SKM-1 treated with dmso at 0.1 percent for 144 hours (cell line): ENCODE data around the gene FLYWCH1.

ENCODE experiments used
- DNase-seq: peaks from one replicate; lab custom pipeline; 2025; ENCODE audit not compliant: unreplicated experiment; lab: John Stamatoyannopoulos, UW

FLYWCH1 gene

GRCh38 chr16:2968368-2968737 lies 56.6 kb downstream of the FLYWCH1 start:
- DNase-seq: no peak

GRCh38 chr16:2968738-2969544 lies 57.2 kb downstream of the FLYWCH1 start, which contains the start of gene PAQR4:
TSS of gene PAQR4 (plus strand) at chr16:2969348. CDS start at chr16:2969675, 327 bp downstream.
- peak; percentile 79 for DNase-seq

DNA sequence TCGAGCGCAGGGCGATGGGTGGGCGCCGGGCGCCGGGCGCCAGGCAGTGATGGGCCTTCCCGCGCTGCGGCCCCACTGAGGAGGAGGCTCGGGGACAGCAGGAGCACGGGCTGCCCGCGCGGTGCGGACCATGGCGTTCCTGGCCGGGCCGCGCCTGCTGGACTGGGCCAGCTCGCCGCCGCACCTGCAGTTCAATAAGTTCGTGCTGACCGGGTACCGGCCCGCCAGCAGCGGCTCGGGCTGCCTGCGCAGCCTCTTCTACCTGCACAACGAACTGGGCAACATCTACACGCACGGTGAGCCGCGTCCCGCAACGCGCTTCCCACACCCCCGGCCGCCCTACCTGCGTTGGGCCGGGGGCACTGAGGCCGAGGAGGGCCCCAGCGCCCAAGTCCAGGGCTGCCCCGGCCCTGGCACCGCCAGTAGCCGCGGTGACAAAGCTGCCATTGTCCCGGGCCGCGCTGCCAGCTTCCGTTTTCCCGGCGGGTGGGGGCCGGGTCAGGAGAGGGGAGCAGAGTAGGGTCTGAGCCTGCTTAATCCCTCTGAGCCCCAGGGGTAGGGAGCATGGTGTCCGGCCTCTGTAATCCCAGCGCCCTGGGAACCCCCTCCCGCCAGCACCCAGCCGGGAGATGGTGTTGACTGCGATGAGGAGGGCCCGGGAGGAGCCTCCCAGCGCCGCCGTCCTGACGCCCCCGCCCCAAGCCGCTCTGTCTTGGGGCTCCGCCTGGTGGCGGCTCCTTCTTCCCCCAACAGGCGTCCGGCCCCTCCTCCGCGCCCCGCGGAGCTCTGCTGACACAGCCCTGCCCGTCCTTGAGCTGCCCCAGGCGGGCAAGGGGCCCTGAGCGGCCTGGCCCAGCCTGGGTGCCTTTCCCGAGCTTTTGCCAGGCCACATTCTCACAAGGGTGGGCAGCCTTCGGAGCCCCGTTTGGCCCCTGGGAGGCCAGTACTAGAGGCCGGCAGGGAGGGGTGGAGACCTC lies 58.1 kb downstream of the FLYWCH1 start:
- DNase-seq: peak; percentile 59

DNA sequence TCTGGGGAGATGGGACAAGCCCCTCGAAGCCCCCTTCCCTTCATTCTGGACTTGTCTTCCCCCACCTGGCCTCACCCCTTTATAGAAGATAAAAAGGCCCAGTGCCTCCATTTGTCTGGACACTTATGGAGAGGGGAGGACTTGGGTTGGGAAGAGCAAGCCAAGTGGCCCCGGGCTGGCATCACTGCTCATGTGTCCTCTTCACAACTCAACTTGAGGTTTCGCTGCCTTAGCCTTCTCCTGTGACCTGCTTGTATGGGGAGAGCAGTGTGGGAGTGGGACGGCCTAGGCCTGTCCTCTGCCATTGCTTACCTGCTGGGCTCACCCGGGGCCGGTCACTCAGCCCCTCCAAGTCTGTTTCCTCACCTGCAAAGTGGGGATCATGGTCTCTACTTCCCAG lies 58.8 kb downstream of the FLYWCH1 start:
- no peak for DNase-seq

GRCh38 chr16:2971134-2971984 lies 59.6 kb downstream of the FLYWCH1 start:
- no peak for DNase-seq

- no peak for DNase-seq
These were observed 60.5 kb downstream of the FLYWCH1 start for GRCh38 chr16:2971985-2972784.

GRCh38 chr16:2973093-2973492 lies 61.4 kb downstream of the FLYWCH1 start:
- no peak for DNase-seq

- no peak for DNase-seq
These were observed 62.0 kb downstream of the FLYWCH1 start for GRCh38 chr16:2973605-2974318.

GRCh38 chr16:2974319-2975056 lies 62.8 kb downstream of the FLYWCH1 start:
- no peak for DNase-seq

DNA sequence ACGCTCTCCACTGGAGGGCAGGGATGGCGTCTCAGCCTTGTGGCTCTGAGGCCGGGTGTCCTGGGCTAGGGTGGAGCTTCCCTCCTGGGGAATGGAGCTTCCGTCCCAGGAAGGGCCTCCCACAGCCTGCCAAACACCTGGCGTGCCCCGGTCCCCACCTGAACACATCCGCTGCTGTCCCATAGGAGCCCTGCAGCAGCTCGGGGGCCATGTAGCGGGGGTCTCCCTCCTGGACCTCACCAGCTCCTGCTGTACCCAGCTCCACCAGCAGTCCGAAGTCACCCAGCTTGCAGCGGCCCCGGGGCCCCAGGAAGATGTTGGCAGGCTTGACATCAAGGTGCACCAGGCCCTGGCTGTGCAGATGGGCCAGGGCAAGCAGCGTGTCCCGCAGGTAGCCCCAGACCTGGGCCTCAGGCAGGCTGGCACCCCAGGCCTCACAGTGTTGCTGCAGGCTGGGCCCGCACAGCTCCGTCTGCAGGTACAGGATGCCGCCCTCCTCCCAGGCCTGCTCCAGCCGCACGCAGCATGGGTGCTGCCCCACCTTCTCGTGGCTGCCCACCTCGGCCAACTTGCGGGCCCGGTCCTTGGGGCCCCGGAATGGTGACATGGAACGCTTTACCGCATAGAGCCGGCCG lies 63.5 kb downstream of the FLYWCH1 start:
- no peak for DNase-seq

DNA sequence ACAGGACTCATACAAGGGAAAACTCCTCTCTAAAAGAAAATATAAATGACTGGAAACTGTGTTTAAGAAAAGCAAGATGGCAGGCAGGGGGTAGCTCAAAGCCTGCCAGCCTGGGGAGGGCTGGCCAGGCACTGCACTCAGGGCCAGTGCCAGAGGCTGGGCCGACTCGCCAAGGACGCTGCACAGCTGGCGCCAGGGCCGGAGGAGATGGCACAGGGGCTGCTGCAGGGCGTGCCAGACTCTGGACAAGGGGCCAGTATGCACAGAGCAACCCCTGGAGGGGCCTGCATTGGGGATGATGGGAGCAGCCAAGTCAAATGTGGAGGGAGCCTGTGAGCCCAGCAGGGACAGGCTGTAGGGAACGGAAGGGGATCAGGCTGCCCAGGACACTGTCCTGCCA lies 64.5 kb downstream of the FLYWCH1 start:
- no peak for DNase-seq

DNA sequence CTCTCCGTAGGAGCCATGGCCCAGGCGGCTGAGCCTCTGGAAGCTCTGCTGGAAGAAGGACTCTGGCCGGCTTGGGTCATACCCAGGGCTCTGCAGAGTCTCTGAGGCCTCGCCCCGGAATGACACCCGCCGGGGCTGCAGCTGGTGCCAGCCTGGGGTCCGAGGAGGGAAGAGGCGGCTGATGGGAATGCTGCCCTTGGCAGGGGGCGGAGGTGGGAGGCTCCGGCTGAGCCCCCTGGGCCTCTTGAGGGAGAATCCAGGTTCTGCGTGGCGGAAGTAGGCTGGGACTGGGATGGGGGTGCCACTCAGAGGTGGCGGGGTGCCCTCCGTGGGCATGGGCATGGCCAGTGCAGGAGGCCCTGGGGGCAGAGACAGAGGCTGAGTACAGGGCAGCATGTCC lies 64.9 kb downstream of the FLYWCH1 start:
- DNase-seq: no peak

DNA sequence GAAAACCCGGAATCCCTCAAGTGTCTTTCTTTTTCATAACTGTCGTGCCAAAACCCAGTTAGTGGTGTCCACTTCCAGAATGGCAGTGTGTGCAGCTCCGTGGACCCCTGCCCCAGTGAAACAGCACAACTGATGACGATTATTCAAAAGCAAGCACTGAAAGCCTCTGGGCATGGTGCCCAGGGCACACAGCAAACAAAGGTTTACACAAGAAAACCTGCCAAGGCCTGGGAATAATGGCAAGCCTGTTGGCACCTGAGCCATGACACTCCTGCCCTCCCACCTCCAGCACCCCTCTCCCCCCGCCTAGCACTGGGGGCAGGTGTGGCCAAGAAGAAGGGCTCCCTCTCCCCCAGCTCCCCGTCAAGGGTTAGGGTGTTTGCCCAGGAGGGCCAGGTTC lies 65.7 kb downstream of the FLYWCH1 start:
- DNase-seq: no peak

GRCh38 chr16:2979669-2980226 lies 68.0 kb downstream of the FLYWCH1 start:
- DNase-seq: no peak

DNA sequence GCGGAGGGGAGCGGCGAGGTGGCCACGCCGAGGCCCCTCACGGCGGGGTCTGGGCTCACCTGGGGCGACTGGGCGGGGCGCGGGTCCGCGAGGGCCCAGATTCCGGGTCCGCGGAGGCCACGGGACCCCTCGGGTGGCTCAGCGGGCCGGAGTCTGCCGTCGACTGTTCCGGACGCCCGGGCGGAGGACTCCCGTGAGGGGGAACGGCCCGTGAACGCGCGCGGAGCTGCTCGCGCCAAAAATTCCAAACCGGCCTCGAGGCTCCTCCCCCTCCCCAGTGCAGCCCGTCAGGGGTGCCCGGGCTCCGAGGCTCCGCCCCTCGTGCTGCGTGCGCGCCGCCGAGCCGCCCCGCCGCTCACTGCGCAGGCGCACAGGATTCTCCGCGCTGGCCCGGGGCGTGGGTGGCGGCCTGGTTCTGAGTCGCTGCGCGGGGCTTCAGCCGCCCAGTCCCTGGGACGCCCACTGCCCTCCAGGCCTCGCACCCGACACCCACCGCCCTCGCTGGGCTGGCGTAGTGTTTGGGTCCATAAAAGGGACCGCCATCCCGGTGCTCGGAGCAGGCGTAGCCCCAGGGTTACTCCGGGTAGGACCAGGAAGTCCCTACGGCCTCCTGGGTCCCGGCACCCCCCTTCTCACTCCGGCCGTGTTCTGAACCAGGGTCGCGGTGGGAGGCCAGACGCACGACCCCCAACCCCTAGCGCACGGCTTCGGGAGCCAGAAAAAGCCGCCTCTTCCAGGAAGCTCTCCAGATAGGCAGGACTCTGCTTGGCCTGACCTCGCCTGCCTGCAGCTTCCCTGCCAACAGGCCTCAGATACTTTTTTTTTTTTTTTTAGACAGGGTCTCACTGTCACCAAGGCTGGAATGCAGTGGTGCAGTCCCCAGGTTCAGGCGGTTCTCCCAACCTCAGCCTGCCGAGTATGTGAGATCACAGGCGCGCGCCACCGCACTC lies 68.8 kb downstream of the FLYWCH1 start, which contains the start of gene PKMYT1:
Gene PKMYT1, minus strand, starts transcription at position 220 of the 950 bp plus-strand sequence. CDS start 789 bp downstream, outside the sequence.
- peak; percentile 87 for DNase-seq

DNA sequence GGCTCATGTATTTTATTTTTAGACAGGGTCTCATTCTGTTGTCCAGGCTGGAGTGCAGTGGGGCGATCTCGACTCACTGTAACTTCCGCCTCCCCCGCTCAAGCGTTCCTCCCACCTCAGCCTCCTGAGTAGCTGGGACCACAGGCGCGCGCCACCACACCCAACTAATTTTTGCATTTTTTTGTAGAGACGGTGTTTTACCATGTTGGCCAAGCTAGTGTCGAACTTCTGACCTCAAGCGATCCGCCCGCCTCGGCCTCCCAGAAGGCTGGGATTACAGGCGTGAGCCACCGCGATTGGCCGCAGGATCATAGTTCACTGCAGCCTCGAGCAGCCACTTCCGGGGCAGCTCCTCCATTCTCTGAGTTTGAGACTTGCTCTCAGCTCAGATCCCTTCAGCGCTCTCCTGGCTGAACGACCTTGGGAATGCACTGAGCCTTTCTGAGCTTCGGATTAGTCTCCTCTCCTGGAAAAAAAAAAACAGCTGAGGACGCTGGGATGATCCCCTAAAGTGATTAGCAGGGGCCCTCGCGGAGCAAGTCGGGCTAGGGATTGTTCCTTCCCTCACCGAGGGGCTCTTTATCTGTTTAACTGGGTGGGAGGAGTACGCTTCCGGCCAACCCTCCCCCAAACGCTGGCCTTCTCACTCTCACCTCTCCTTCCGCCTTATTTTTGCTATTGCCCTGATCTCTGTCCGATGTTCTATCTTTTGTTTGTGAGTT lies 69.6 kb downstream of the FLYWCH1 start:
- no peak for DNase-seq
